K562 (cell line): Measurements from ENCODE around the gene COL1A1. TPM values are rescaled to one million over a fixed set of nuclear protein-coding genes. Genes with fewer than 3 reads are reported as not detected.

ENCODE experiments used
- ATAC-seq: fragments of 200-7000 bp; cut with Tn5 transposase; 3 replicates; pipeline ENCODE4 v1.9.1; 2020; ENCODE audit warnings: moderate library complexity
- BruUV-seq: library from RNA; stranded (reverse); fragments of 400-500 nt; replicated peaks from 2 replicates; lab custom pipeline; 2021; lab: Mats Ljungman, UMichigan
- CTCF ChIA-PET: fragments of 300-600 bp; formaldehyde crosslinking; extraction: SDS; loops from one replicate; lab custom pipeline; 2021; ENCODE audit warnings: low intra/inter-chr PET ratio; lab: Yijun Ruan, JAX
- POLR2A ChIA-PET: fragments of 300-600, 350-650 bp; sonication (Branson Sonifier 250); formaldehyde crosslinking; extraction: SDS; loops from one replicate; lab custom pipeline; 2021; ENCODE audit warnings: antibody characterized with exemption, inconsistent platforms; lab: Yijun Ruan, JAX
- DNase-seq, 4 experiments: peaks; one replicate each; pipeline versions ENCODE4 v3.0.0 to v3.0.0-alpha.2; 2011 to 2018; ENCODE audit warnings: low spot score in 3 of 4, mixed read lengths in 3 of 4; ENCODE audit errors: extremely low read depth in 1 of 4
- FAIRE-seq: peaks from 2 replicates; lab custom pipeline; 2011; peaks lifted over from hg19 to GRCh38; lab: Jason Lieb, UNC
- H2AFZ ChIP-seq: 2 replicates; pipeline ENCODE4 v1.6.0; 2011; ENCODE audit warnings: low read depth, low read length, control low read depth, inconsistent platforms
- H3K27ac ChIP-seq: fragments of 200-600 bp; 3 replicates; pipeline ENCODE4 v1.8.0; 2011; ENCODE audit warnings: low read depth, mild to moderate bottlenecking, control low read depth, inconsistent platforms, low read length, moderate library complexity, mixed read lengths; ENCODE audit errors: extremely low read depth
- H3K27me3 ChIP-seq, 2 experiments: fragments of 300-600 bp in 1 of 2; 2 replicates in 1 of 2; 3 replicates in 1 of 2; pipeline versions ENCODE4 v1.6.0 to v1.8.0; 2011; ENCODE audit warnings: inconsistent platforms in 2 of 2, low read length in 2 of 2, mild to moderate bottlenecking in 1 of 2, mixed read lengths in 1 of 2, moderate library complexity in 1 of 2; ENCODE audit not compliant: control insufficient read depth in 2 of 2, insufficient read depth in 2 of 2
- H3K36me3 ChIP-seq: fragments of 300-600 bp; 3 replicates; pipeline ENCODE4 v1.8.0; 2011; ENCODE audit warnings: mild to moderate bottlenecking, low read length, inconsistent platforms; ENCODE audit not compliant: control insufficient read depth, insufficient read depth
- H3K4me1 ChIP-seq, 2 experiments: fragments of 200-600 bp in 1 of 2; replicated peaks in 1 of 2; 2 replicates in 1 of 2; 3 replicates in 1 of 2; pipeline versions ENCODE4 v1.5.1 to v1.8.0; 2011; ENCODE audit warnings: inconsistent platforms in 2 of 2, low read length in 2 of 2, mild to moderate bottlenecking in 1 of 2, mixed read lengths in 1 of 2, moderate library complexity in 1 of 2; ENCODE audit not compliant: control insufficient read depth in 2 of 2, insufficient read depth in 2 of 2
- H3K4me2 ChIP-seq: 2 replicates; pipeline ENCODE4 v1.6.1; 2011; ENCODE audit warnings: low read length, control low read depth, inconsistent platforms, mixed read lengths; ENCODE audit not compliant: insufficient read depth
- H3K4me3 ChIP-seq: fragments of 200-600 bp; sonication (generic), shearing (Covaris generic); 2 replicates; pipeline ENCODE4 v1.5.1; 2016; ENCODE audit warnings: control low read depth, inconsistent platforms
- H3K79me2 ChIP-seq: fragments of 200-600 bp; 3 replicates; pipeline ENCODE4 v1.8.0; 2011; ENCODE audit warnings: low read length, inconsistent platforms; ENCODE audit not compliant: control insufficient read depth, insufficient read depth
- H3K9ac ChIP-seq, 2 experiments: 2 replicates each; pipeline versions ENCODE4 v1.6.0 to v1.6.1; 2011; ENCODE audit warnings: low read depth in 2 of 2, low read length in 2 of 2, control low read depth in 1 of 2, inconsistent platforms in 1 of 2, mild to moderate bottlenecking in 1 of 2, mixed read lengths in 1 of 2; ENCODE audit not compliant: insufficient read depth in 1 of 2
- H3K9me1 ChIP-seq: one replicate; pipeline ENCODE4 v1.6.0; 2011; ENCODE audit warnings: inconsistent platforms, mild to moderate bottlenecking, low read length, moderate library complexity; ENCODE audit not compliant: control insufficient read depth, insufficient read depth
- H3K9me3 ChIP-seq: replicated peaks from 2 replicates; pipeline ENCODE4 v1.5.1; 2011; ENCODE audit warnings: low read depth, low read length, inconsistent platforms; ENCODE audit not compliant: control insufficient read depth, insufficient read depth
- H4K20me1 ChIP-seq: replicated peaks from 2 replicates; pipeline ENCODE4 v1.6.1; 2011; ENCODE audit warnings: low read length, inconsistent platforms, mixed read lengths; ENCODE audit not compliant: control insufficient read depth, insufficient read depth
- CTCFL ChIP-seq: IDR thresholded peaks from 2 replicates; pipeline ENCODE4 v1.6.1; 2011; ENCODE audit warnings: borderline replicate concordance, low read depth, mild to moderate bottlenecking, moderate library complexity, low read length; ENCODE audit not compliant: insufficient read depth, poor library complexity, severe bottlenecking
- HIVEP1 ChIP-seq: fragments of 250-450 bp; sonication (Bioruptor Pico); IDR thresholded peaks from 2 replicates; pipeline ENCODE4 v1.4.0; 2020; ENCODE audit warnings: mild to moderate bottlenecking
- IRF2 ChIP-seq: sonication (generic); formaldehyde crosslinking; IDR thresholded peaks from 2 replicates; pipeline ENCODE4 v1.8.1; 2022; ENCODE audit warnings: mild to moderate bottlenecking, missing genetic modification reagents
- IRF9 ChIP-seq: fragments of 450-650 bp; IDR thresholded peaks from 2 replicates; pipeline ENCODE4 v1.6.1; 2016; ENCODE audit warnings: missing biosample characterization, missing genetic modification characterization
- KDM2B ChIP-seq: fragments of 250-450 bp; sonication (Bioruptor Pico); IDR thresholded peaks from 2 replicates; pipeline ENCODE4 v1.8.0; 2021; ENCODE audit warnings: mild to moderate bottlenecking, moderate library complexity
- SIRT6 ChIP-seq: IDR thresholded peaks from one replicate; pipeline ENCODE4 v1.6.1; 2012; ENCODE audit warnings: low read depth, mild to moderate bottlenecking, control low read depth, inconsistent platforms, low read length, moderate library complexity
- TFAM ChIP-seq: fragments of 250-450 bp; sonication (Bioruptor Pico); conservative IDR thresholded peaks from 2 replicates; pipeline ENCODE4 v1.5.0; 2021; ENCODE audit warnings: mild to moderate bottlenecking, moderate library complexity
- ZEB2 ChIP-seq: fragments of 450-650 bp; IDR thresholded peaks from 2 replicates; pipeline ENCODE4 v1.6.1; 2016
- ZNF347 ChIP-seq: fragments of 450-650 bp; formaldehyde crosslinking; IDR thresholded peaks from 2 replicates; pipeline ENCODE4 v1.4.0; 2020; ENCODE audit warnings: low read depth, mild to moderate bottlenecking, moderate library complexity
- ZNF609 ChIP-seq: sonication (generic); formaldehyde crosslinking; IDR thresholded peaks from 2 replicates; pipeline ENCODE4 v1.8.1; 2023; ENCODE audit warnings: missing genetic modification reagents, mild to moderate bottlenecking, borderline replicate concordance
- ZNF655 ChIP-seq: fragments of 250-450 bp; sonication (Bioruptor Pico); IDR thresholded peaks from 2 replicates; pipeline ENCODE4 v1.5.0; 2021
- ZNF717 ChIP-seq: fragments of 250-450 bp; sonication (Bioruptor Pico); IDR thresholded peaks from 2 replicates; pipeline ENCODE4 v1.5.0; 2021
- ZNF77 ChIP-seq: fragments of 250-450 bp; sonication (Bioruptor Pico); IDR thresholded peaks from 2 replicates; pipeline ENCODE4 v1.5.0; 2020
- ZNF79 ChIP-seq: fragments of 250-450 bp; sonication (Bioruptor Pico); IDR thresholded peaks from 2 replicates; pipeline ENCODE4 v1.4.0; 2020; ENCODE audit warnings: low read depth, mild to moderate bottlenecking, moderate library complexity
- WGBS: fragments of 100-300 bp; shearing (Covaris generic); methylation state at CpG from one replicate; pipeline ENCODE4 v1.1.6; 2016; ENCODE audit warnings: low coverage, mixed read lengths; ENCODE audit not compliant: insufficient coverage; ENCODE audit errors: missing lambda C conversion rate; 5-methylcytosine and 5-hydroxymethylcytosine counted together
- in situ Hi-C: fragments of 300-500 bp; cut with MboI; formaldehyde crosslinking; loops from 4 replicates; pipeline ENCODE4 v1.15.0; 2018; ENCODE audit warnings: inconsistent platforms, mixed read lengths
- intact Hi-C: fragments of 100-400 bp; cut with micrococcal nuclease; formaldehyde crosslinking; loops from 2 replicates; pipeline ENCODE4 v1.14.2; 2022
- polyA plus RNA-seq, 8 experiments: library from polyadenylated mRNA; depleted of rRNA in 4 of 8; stranded (reverse) in 5 of 8; unstranded in 3 of 8; fragments of >200 nt; fragmentation: Nextera tagmentation in 2 of 8; fragmentation: Illumina TruSeq in 1 of 8; extraction: Ambion mirVana in 2 of 8; extraction: Trizol in 1 of 8; gene quantifications; 2 replicates each; pipeline versions ENCODE4 v1.2.1 to v1.2.3, GENCODE V29; 2011 to 2014; ENCODE audit warnings: inconsistent platforms in 1 of 8, missing spikeins in 1 of 8
- total RNA-seq, 7 experiments: library from RNA; depleted of rRNA in 6 of 7; stranded (reverse); fragments of >200 nt in 6 of 7; fragmentation: Illumina TruSeq in 2 of 7; extraction: Trizol in 2 of 7; gene quantifications; 2 replicates each; pipeline versions ENCODE4 v1.2.1 to v1.2.3, GENCODE V29; 2011 to 2021; ENCODE audit warnings: low replicate concordance in 1 of 7

The COL1A1 gene
- total and polyA plus RNA-seq, 9 of the 15 experiments (the other 6 are each of a cell fraction or from before 2014, with no cell fraction given) = 0.04 to 3.4 (median 0.18) TPM

- H3K4me3 ChIP-seq = no peak overlapping the region
Measured at GRCh38 chr17:50219342-50219741, 17.9 kb upstream of the COL1A1 start.

More at GRCh38 chr17:50219342-50219741, 17.9 kb upstream of the COL1A1 start:
- peaks cover 2 to 18% of the 10 kb centered on the region in 2 experiments; a peak in 4 of 5 replicates for H3K27me3 ChIP-seq
- no peak overlapping the region for H3K4me2 ChIP-seq
- H3K4me1 ChIP-seq = peaks cover 0 to 9% of the 10 kb centered on the region in 2 experiments; a peak in 2 of 5 replicates
- no peaks in the 10 kb centered on the region for H4K20me1 ChIP-seq
- DNase-seq (no peak), ATAC-seq (no peak), FAIRE-seq (no peak)
- 10% methylated on average over 5 of the region's 5 CpGs for WGBS
- no peak for TF ChIP-seq ZNF79 (CRISPR knock-in tag)
- TF ChIP-seq TFAM (CRISPR knock-in tag) = no peak
- TF ChIP-seq HIVEP1 (CRISPR knock-in tag) = no peak
- TF ChIP-seq ZNF609 (CRISPR knock-in tag) = no peak
- TF ChIP-seq CTCFL = no peak
- TF ChIP-seq SIRT6 = no peak
- no peak for TF ChIP-seq KDM2B (CRISPR knock-in tag)
- no peak for TF ChIP-seq ZNF717
- no peak for TF ChIP-seq ZEB2
- no peak for TF ChIP-seq IRF9 (tag)
- TF ChIP-seq ZNF347 (CRISPR knock-in tag) = no peak
- no peak for TF ChIP-seq ZNF655 (CRISPR knock-in tag)
- TF ChIP-seq ZNF77 (CRISPR knock-in tag) = no peak
- no peak for TF ChIP-seq IRF2 (CRISPR knock-in tag)
- H2AFZ ChIP-seq = no peak overlapping the region
- H3K9me1 ChIP-seq = no peaks in the 10 kb centered on the region
- H3K9me3 ChIP-seq = no peaks in the 10 kb centered on the region
- no peaks in the 10 kb centered on the region for H3K79me2 ChIP-seq
- no peaks in the 10 kb centered on the region for H3K36me3 ChIP-seq
- POLR2A ChIA-PET = interaction anchor here (0.6 kb wide), 2 partner anchors 10 to 498 kb away, joined by 3 to 4 read pairs; no protein-coding TSS in a partner anchor
- intact Hi-C loops = no loop called here
- no TSS peak for BruUV-seq
- H3K9ac ChIP-seq = no peak overlapping the region
- CTCF ChIA-PET = no interaction called here
- in situ Hi-C loops = no loop called here
- H3K27ac ChIP-seq = no peak overlapping the region
